ENCODE measurements around the gene LRRTM1.

DNA sequence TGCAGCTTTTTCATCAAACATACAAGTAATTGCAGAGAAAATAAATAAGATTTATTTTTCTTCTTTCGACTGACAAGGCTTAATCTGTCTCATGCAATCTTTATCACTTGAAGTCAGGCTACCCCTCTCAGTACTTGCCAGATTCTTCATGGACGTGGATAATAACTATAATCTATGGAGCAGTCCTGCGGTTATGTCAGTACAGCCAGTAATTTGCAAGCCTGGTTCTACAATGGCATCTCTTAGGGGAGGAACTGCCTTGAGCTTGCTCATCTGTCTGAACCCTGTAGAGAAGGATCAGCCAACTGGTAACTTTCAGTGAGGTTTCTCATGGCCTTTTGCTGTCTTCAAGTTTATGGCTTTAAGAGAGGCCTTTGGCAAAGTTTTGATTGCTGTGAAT is 35.5 kb upstream of the LRRTM1 start:
- TF ChIP-seq, protein P1, sequence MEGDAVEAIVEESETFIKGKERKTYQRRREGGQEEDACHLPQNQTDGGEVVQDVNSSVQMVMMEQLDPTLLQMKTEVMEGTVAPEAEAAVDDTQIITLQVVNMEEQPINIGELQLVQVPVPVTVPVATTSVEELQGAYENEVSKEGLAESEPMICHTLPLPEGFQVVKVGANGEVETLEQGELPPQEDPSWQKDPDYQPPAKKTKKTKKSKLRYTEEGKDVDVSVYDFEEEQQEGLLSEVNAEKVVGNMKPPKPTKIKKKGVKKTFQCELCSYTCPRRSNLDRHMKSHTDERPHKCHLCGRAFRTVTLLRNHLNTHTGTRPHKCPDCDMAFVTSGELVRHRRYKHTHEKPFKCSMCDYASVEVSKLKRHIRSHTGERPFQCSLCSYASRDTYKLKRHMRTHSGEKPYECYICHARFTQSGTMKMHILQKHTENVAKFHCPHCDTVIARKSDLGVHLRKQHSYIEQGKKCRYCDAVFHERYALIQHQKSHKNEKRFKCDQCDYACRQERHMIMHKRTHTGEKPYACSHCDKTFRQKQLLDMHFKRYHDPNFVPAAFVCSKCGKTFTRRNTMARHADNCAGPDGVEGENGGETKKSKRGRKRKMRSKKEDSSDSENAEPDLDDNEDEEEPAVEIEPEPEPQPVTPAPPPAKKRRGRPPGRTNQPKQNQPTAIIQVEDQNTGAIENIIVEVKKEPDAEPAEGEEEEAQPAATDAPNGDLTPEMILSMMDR (conservative IDR thresholded peaks at IDR 0.05; ENCODE audit: low read depth, low read length): no peak
- TF ChIP-seq CEBPB (IDR thresholded peaks at IDR 0.05; ENCODE audit: low read depth, low read length): no peak
- no peak for TF ChIP-seq RAD21 (IDR thresholded peaks at IDR 0.05; ENCODE audit: low read length)
- no peak for TF ChIP-seq POLR2A (IDR thresholded peaks at IDR 0.05; ENCODE audit: low read depth, low read length)
- no peak for TF ChIP-seq BHLHE40 (IDR thresholded peaks at IDR 0.05; ENCODE audit: low read depth, low read length)
- no peak for TF ChIP-seq RCOR1 (IDR thresholded peaks at IDR 0.05; ENCODE audit: insufficient replicate concordance, low read length)

Measured in IMR-90 (cell line).